Esophagus muscularis mucosa (tissue), 4 donors: ENCODE data around the gene NRP1. TPM values are rescaled to one million over a fixed set of nuclear protein-coding genes. Genes with fewer than 3 reads are reported as not detected.
"Not testable (repeated sequence)": the region's sequence is repeated elsewhere in the genome, so short reads cannot be mapped to it uniquely, and the experiment has no call there.

Experiments
- DNase-seq: peaks from one replicate; pipeline ENCODE4 v3.0.0-alpha.2; 2017; ENCODE audit errors: extremely low spot score
- H3K27ac ChIP-seq, 4 donors: fragments of 200-600 bp; sonication (generic); replicated peaks in 1 of 4; 1 replicate in 3 of 4; 2 replicates in 1 of 4; pipeline ENCODE4 v1.5.1; 2016 to 2019; ENCODE audit warnings: mild to moderate bottlenecking in 1 of 4
- H3K27me3 ChIP-seq, 4 donors: fragments of 200-600 bp; sonication (generic); one replicate each; pipeline versions ENCODE4 v1.5.1 to v1.6.0; 2016 to 2019
- H3K36me3 ChIP-seq, 4 donors: fragments of 200-600 bp; sonication (generic); one replicate each; pipeline ENCODE4 v1.5.1; 2016 to 2019
- H3K4me1 ChIP-seq, 4 donors: fragments of 200-600 bp; sonication (generic); one replicate each; pipeline ENCODE4 v1.5.1; 2016 to 2019
- H3K4me3 ChIP-seq, 4 donors: fragments of 200-600 bp; sonication (generic); 1 replicate in 2 of 4; 2 replicates in 2 of 4; pipeline ENCODE4 v1.5.1; 2016 to 2019; ENCODE audit warnings: mild to moderate bottlenecking in 4 of 4, moderate library complexity in 1 of 4
- H3K9me3 ChIP-seq, 4 donors: fragments of 200-600 bp; sonication (generic); 1 replicate in 3 of 4; 2 replicates in 1 of 4; pipeline ENCODE4 v1.5.1; 2016 to 2019
- CTCF ChIP-seq, 3 experiments: fragments of 200-600 bp in 2 of 3; fragments of 450-650 bp in 1 of 3; sonication (generic) in 2 of 3; IDR thresholded peaks; one replicate each; pipeline ENCODE4 v1.5.1; 2017 to 2019; ENCODE audit warnings: antibody characterized with exemption in 3 of 3, mild to moderate bottlenecking in 2 of 3, moderate library complexity in 1 of 3
- EP300 ChIP-seq: sonication (generic); formaldehyde crosslinking; IDR thresholded peaks from one replicate; pipeline ENCODE4 v1.6.1; 2017; ENCODE audit warnings: antibody characterized with exemption
- POLR2A ChIP-seq: fragments of 450-650 bp; IDR thresholded peaks from one replicate; pipeline ENCODE4 v1.6.1; 2017; ENCODE audit warnings: antibody characterized with exemption, moderate library complexity, mild to moderate bottlenecking, low read depth
- POLR2AphosphoS5 ChIP-seq, 2 donors: sonication (generic); formaldehyde crosslinking; IDR thresholded peaks; one replicate each; pipeline ENCODE4 v1.6.1; 2017; ENCODE audit warnings: antibody characterized with exemption in 2 of 2
- WGBS: methylation state at CpG from one replicate; pipeline ENCODE4 v1.1.5; 2018; 5-methylcytosine and 5-hydroxymethylcytosine counted together
- intact Hi-C: fragments of 100-400 bp; cut with DNase I; formaldehyde crosslinking; loops from one replicate; pipeline ENCODE4 v1.15.1; 2023
- total RNA-seq, 4 donors: library from RNA; depleted of rRNA; stranded (reverse); fragments of >200 nt; gene quantifications; one replicate each; pipeline versions ENCODE4 v1.1.0 to v1.2.1, GENCODE V29; 2016

The NRP1 gene
- total RNA-seq, 4 donors from 2014 or later = 36.5 to 64.4 (median 54.1) TPM

GRCh38 chr10:33227489-33227888 is 107.0 kb downstream of the NRP1 start:
- WGBS = 41% methylated on average over 2 of the region's 2 CpGs
- DNase-seq = peak; percentile 47
- no peaks in the 10 kb centered on the region for H3K27me3 ChIP-seq
- no peak overlapping the region for H3K4me3 ChIP-seq
- no peaks in the 10 kb centered on the region for H3K9me3 ChIP-seq
- peaks cover 16 to 43% (median 35%) of the 10 kb centered on the region in 4 donors for H3K36me3 ChIP-seq
- TF ChIP-seq EP300 (no peak), CTCF (IDR thresholded peaks at IDR 0.05) (no peak)
- intact Hi-C loops = no loop called here
- peaks cover 5 to 38% (median 9%) of the 10 kb centered on the region in 4 donors for H3K4me1 ChIP-seq
- H3K27ac ChIP-seq = no peak overlapping the region

- Histone ChIP-seq H3K36me3 (peaks cover 16 to 74% (median 49%) of the 10 kb centered on the region in 4 donors), H3K27ac (no peak overlapping the region), H3K27me3 (no peaks in the 10 kb centered on the region), H3K4me1 (peaks cover 0 to 20% (median 3%) of the 10 kb centered on the region in 4 donors), H3K9me3 (no peaks in the 10 kb centered on the region), H3K4me3 (no peak overlapping the region)
- 80% methylated on average over 7 of the region's 7 CpGs for WGBS
- intact Hi-C loops = no loop called here
- DNase-seq = no peak
- no peak for TF ChIP-seq POLR2AphosphoS5 (IDR thresholded peaks at IDR 0.05)
- TF ChIP-seq CTCF (IDR thresholded peaks at IDR 0.05) = no peak
- TF ChIP-seq POLR2A = no peak
- TF ChIP-seq EP300 = no peak
These were observed 110.1 kb downstream of the NRP1 start for GRCh38 chr10:33224251-33224965.

GRCh38 chr10:33223326-33224000 is 111.0 kb downstream of the NRP1 start:
- no peak for DNase-seq
- Histone ChIP-seq H3K27me3 (no peaks in the 10 kb centered on the region), H3K36me3 (peaks cover 16 to 82% (median 54%) of the 10 kb centered on the region in 4 donors), H3K9me3 (no peaks in the 10 kb centered on the region), H3K4me1 (peaks cover 0 to 13% (median 0%) of the 10 kb centered on the region in 4 donors), H3K27ac (no peak overlapping the region), H3K4me3 (no peak overlapping the region)
- TF ChIP-seq POLR2AphosphoS5 (IDR thresholded peaks at IDR 0.05) (no peak), CTCF (IDR thresholded peaks at IDR 0.05) (no peak), EP300 (no peak), POLR2A (no peak)
- 80% methylated on average over 3 of the region's 3 CpGs for WGBS
- intact Hi-C loops = no loop called here

GRCh38 chr10:33222304-33222703 is 112.2 kb downstream of the NRP1 start:
- DNase-seq, H3K4me1 ChIP-seq, intact Hi-C loops, H3K27ac ChIP-seq, H3K9me3 ChIP-seq, H3K27me3 ChIP-seq, H3K4me3 ChIP-seq: not testable (repeated sequence)
- peaks cover 16 to 90% (median 56%) of the 10 kb centered on the region in 4 donors for H3K36me3 ChIP-seq
- WGBS = 88% methylated on average over 9 of the region's 9 CpGs

- TF ChIP-seq EP300 (no peak), POLR2AphosphoS5 (IDR thresholded peaks at IDR 0.05) (no peak), CTCF (IDR thresholded peaks at IDR 0.05) (no peak), POLR2A (no peak)
- intact Hi-C loops = no loop called here
- Histone ChIP-seq H3K4me3 (no peak overlapping the region), H3K9me3 (no peaks in the 10 kb centered on the region), H3K4me1 (peaks cover 6 to 19% (median 14%) of the 10 kb centered on the region in 4 donors), H3K27me3 (no peaks in the 10 kb centered on the region), H3K27ac (no peak overlapping the region), H3K36me3 (peaks cover 2 to 69% (median 45%) of the 10 kb centered on the region in 4 donors)
- no peak for DNase-seq
- WGBS = 72% methylated on average over 4 of the region's 4 CpGs
These were observed 116.6 kb downstream of the NRP1 start for GRCh38 chr10:33217854-33218253.
